HG03064 (cell line): ENCODE results near the gene SERTM1.

Experiments
- ATAC-seq: cut with Tn5 transposase; IDR thresholded peaks from one replicate; pipeline ENCODE4 v1.9.1; 2021; ENCODE audit warnings: low read depth; ENCODE audit not compliant: unreplicated experiment

The SERTM1 gene

DNA sequence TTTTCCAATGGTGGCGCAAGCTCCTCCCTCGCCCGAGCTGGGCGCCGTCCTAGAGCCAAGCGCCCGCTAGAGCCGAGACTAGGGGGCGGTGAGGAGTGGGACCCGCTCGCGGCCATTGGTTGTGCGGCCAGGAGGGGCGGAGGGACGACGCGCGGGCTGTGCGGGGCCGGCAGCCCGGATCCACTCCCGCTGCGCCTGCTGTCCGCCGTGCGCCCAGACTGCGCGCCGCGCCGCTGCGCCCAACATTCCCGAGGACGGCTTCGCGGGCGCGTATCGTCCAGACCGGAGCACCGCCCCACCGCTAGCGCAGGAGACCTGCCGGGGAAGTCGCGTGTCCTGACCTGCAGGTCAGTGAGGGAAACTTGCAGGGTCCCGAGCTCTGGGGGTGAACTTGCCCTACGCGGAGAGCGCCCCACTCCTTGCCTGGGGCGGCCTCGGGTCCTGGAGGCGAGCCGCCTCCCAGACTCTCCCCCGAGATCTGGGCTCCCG is at the start of gene SERTM1:
Gene SERTM1, plus strand, starts transcription at position 183 of the 489 bp plus-strand sequence. CDS start 21,059 bp downstream, outside the sequence.
- ATAC-seq: no peak

DNA sequence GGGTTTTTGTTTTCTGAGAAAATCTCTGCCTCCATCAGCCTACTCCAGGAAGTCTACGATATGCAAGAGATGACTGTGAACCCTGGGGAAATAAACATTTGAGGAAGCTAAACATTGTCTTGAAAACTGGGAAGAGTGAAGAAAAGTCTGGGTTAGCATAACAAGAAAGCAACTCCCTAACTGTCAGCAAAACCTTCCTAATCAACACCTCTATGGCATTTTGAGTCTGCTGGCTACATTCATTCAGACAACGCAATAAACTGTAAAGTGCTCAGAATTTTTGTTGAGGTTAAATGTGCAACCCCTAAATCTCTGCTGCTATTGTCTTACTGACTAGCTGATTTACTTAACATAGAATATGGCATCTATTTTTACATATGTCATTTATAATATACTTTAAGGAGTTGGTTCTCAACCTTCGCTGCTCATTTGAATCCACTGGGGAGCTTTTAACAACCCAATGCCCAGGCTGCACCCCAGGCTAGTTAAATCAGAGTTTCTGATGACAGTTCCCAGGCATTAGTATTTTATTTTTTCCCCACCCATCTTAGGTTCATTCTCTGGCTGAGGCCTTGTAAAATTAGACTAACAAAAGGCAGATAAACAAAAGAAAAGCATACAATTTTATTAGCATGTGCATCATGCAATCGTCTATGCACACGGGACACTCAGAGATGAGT is 45.3 kb upstream of the SERTM1 start:
- ATAC-seq: no peak

DNA sequence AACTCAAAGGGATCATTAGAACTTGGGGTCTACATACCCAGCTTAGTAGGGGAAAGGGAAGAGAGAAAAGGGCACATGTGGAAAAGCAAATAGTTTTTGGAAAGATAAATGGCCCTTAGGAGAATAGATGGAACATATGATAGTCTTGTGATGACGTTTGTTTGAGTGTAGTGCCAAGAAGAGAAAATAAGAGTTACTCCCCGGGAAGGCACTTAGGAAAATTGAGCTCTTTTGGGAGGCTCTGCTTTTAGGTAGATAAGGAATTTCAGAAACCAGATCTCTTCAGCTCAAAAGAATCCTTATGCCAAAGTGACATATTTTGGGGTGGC is 44.8 kb upstream of the SERTM1 start:
- no peak for ATAC-seq

DNA sequence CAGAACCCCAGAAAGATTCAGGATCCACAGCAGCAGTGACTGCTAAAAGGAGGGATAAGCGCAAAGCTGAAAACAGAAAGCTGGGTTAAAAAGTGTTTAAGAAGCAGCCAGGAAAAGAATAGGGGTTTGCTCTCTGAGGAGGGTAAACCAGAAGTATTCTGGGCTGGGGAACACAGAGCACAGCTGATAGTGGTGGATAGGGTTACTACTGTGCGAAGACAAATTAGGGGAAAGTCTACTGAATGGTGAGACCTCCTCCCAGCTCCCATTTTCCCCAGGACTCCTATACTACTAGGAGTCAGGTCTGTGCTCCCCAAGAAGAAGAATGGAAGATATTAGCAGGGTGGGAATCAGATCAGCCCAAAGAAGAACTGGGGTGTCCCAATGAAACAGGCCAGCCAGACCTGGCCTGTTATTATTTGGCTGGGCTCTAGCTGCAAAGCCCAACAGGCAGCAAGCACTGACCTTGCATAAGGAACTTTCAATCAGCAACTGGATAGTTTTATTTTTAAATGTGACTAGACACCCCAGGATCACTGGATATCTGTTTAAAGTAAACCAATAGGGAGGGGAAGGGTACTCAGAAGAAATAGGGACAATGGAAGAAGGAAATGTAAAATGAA is 43.5 kb upstream of the SERTM1 start:
- ATAC-seq: no peak

DNA sequence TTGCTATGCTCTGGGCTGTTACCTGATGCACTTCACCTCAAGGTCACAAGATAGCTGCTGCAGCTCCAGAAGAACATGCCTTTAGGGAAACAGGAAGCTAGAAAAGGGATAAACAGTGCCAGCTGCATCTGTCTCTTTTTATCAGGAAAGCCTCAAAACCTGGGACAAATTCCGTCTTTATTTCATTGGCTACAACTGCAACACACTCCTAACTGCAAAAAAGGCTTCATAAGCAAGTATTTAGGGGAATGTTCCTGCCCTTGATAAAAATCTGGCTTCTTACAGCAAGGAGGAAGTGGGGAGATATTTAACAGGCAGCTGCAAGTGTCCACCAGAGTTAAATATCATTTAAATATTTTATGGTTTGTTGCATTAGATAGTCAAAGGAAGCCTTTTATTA is 34.2 kb upstream of the SERTM1 start:
- no peak for ATAC-seq

DNA sequence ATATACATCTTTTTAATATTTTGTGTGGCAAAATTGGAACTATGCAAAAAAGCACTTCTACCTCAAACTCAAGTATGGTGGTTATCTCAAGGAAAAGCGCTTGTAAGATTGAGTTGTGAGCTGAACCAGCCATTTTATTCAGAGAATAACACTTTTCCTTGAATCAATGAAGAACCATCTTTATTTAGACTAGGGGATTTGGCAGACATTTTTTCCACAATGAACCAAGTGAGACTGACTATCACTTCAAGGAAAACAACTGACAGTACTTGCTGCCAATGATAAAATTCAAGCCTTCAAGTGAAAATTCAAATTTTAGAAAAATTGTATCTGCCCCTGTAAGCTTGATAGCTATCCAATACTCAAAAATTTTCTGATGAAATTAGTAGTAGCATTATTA is 23.2 kb upstream of the SERTM1 start:
- ATAC-seq: no peak

DNA sequence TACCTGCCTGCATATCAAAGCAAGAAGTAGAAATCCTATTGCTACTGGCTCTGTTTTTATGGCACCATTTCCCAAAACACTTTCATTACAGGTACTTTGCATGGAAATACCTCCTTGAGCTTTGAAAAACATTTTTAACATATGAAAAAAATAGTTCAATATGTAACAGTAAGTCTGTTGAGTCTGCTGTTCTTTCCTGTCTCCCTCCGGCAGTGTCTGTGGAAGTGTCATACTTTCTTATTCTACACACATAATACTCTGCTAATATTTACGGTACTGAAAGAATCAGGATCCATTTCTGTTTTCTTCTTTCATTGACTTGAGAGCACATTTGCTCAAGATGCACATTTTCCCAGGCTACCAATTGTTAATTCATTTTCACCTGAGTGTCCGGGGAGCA is 8.2 kb upstream of the SERTM1 start:
- ATAC-seq: no peak

DNA sequence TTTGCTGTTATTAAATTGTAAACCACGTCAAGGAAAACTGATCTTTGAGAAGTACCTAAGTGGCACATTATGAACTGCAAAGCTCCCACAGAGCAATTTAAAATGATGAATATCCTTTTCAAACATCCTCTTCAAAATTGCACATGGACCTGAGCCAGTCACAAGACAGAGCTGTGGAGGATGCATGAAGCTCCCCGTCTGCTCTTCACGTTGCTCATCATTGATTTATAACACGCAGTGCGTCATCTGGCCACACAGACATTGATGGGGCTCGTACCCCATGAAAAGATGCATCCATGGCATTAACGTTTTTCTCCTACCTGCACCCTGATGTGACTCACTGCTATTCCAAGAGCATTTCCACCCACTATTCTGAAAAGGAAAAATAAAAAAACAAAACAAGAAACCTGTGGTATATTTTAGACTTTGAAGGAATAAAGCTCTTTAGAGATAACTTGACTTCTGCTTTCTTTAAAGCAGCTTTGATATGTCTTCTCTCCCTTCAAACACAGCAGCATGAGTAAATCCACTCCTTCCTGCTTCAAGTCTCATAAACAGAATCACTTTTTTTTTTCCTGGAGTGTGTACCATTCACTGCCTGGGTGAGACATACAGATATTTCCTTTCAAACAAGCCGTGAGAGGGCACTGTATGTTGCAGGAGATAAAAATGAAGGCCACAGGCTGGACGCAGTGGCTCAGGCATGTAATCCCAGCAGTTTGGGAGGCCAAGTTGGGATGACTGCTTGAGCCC is 7.2 kb upstream of the SERTM1 start:
- no peak for ATAC-seq

DNA sequence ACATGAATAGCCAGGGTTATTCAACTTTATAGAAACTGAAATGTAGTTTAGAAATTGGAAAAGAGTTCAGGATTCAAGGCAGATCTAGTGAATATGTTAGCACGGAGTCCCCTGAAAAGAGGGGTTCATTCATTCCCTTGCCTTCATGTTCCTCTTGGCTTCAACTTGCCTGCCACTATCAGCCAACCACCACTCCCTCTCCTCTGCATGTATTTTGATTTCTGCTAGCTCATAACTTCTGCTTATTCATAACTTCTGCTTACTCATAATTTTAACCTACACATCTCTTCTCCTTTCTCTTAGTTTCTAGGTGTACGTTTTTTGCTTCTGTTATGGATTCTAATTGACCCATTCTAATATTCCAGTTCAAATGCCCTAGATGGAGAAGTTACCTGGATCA is 5.5 kb upstream of the SERTM1 start:
- ATAC-seq: no peak

DNA sequence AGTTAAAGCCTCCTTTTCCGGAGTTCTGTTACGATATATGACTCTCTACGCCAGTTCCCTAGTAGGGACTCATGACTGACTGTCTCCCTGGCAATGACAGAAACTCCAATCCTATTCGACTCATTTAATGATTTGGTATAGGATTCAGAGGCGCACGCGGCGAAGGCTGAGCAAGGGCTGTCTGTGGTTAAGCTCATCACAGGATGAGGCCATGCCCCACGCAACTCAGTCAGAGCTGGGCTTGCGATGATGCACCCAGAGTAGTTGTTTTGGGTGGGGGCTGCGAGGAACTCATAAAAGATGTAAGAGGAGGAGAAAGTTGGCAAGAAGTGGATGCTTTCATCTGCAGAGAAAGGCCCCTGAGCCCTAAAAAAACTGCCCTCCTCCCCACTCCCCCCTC is 468 bp upstream of the SERTM1 start:
- ATAC-seq: no peak

DNA sequence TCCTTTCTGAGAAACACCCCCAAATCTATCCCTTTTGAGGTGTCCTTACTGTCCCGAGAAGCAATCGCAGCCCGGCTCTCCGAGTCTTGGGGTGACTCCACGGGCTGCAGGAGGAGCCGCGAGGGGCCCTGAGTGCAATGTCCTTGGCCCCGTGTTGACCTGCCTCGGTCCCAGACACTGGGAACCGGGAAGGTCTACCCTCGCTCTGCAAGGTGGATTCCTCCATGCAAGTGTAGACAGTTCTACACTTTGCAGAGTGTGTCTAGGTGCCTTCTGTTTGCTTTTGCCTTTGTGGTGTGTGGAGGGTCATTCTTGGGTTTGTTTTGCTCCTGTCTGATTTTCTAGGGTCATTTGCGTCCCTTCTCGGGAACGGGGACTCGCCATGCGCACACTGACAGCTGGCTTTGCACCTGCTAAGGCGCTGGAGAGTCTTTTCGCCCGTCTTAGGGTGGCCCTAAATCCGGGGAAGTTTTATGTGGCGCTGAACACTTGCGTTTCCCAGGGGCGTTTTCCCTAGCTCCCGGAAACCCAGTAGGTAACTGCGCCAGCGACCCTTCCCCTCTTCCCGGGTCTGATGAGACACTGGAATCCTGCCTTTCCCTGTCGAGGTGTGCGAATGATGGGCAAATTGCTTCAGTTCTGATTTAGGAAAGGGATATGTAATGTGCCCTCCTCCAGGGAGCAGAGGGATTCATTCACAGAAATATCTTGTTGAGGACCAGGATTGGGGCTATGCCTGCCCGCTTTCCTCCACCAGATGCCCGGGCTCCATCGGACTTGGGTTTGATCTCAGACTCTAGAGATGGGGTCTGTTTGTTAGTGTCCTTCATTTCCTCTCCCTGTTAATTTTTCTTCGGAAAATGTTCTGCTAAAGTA is 755 bp downstream of the SERTM1 start:
- no peak for ATAC-seq

DNA sequence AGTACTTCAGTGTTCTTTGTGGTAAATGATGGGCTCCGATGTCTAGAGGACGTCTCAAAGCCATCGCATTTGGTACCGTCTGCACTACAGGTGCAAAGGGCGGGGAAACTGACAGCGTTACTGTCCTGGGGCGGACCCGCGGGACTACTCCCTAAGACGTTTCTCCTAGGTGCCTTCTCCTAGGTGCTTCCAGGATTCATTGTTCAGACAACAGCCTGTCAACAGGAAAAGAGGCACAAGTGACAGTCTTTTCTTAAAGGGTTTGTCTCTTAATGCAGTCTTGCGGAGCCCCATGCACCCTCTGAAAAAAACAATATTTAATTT is 1.4 kb downstream of the SERTM1 start:
- no peak for ATAC-seq

DNA sequence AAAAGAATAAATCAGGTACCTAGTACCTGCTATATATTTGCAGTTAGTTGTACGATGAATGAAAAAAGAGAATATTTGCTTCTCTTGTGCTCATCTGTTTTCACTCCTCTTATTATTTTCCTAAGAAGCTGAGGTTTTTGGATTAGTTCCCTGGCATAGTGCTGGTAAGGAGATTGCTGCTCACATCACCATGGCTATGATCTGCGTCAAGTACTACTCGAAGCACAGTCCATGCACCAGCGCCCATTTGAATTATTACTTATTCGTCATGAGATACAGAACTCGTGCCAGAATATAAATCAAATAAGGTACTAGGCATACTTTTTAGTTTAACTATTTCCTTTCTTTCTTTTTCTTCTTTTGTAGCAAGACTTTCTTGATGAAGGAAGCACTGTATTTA is 7.1 kb downstream of the SERTM1 start:
- ATAC-seq: no peak

DNA sequence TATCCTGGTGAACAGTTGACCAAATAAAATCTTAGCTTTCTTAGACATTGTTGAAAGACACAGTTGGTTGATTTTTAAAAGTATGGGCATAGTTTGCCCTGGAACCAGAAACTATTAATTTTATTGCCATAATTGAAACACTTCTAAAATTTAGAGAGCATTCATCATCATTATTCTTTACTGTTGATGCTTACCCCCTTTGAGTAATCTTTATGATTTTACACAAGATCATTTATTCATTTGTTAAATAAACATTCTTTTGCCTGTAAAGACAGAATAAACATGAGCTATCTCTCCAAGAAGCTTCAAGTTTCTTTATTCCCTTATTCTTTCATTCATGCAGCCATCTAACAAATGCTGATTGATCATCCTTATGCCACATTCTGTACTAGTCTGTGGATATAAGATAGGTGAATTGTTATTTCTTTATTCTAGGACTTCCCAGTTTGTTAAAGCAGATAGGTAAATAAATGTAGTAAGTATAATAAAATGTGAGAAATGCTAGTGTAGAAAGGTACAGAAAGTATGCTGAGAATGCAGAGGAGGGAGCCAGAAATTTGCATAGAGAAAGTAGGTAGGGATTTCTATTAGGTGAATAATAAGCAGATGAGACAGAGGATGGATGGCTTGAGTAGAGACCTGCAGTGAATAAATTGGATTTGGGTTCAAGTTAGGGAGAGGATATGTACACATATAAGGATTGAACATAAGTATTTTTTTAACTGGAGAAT is 8.2 kb downstream of the SERTM1 start:
- ATAC-seq: no peak

DNA sequence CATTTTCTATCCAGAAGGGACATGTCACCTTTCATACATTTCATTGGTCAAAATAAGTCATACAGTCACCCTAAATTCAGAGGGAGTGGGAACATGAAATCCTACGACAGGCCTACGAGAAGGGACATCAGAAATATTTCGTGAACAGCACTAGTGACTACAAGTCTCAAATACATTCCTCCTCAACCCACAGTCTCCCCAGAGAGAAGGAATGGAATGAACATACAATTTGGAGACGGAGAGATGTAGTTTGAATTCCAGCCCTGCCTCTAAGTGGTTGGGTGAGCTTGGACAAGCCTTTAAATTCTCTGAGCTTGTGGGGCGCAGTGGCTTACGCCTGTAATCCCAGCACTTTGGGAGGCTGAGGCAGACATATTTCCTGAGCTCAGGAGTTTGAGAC is 9.9 kb downstream of the SERTM1 start:
- ATAC-seq: no peak

DNA sequence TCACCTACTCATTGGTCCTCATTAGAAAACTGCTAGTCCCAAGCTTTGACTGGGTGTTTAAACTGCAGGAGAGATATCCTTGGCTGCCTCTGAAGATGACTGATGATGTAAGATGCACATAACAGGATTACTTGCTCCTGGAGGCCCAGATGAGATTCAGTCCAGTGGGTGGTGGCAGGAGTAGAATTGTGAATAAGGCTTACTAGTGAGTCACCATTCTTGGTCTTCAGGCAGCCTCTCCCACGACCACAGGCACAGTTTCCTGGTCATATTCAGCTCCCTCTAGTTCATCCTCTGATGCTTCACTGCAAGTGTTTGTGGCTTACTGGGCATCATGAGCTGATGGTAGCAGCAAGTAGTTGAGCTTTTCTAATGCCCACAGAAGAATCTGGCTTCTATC is 12.1 kb downstream of the SERTM1 start:
- no peak for ATAC-seq

DNA sequence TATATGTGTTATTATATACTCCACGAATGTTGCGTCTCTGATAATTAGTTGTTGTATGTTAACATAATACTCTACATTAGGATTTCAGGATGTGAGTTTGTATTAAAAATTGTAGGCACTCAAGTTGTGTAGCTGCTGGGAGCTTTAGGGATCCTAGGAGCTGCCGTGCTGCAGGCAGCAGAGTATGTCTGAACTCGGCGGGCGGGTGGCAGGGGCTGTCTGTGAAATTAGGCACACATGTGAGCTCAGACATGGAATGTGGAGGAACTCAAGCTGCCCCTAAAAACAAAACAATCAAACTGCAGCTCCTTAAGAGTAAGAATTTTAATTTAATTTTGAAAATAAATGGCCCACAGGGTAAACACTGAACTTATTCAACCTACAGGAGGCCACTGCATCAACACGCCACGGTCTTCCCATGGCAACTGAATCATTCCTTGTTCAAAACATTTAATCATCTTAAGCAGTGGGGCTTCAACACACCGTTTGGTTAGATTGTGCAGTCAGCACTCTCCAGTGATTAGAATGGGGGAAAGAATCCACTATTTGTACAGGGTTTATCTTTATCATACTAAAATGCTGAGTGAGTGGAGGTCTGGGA is 22.7 kb downstream of the SERTM1 start:
- no peak for ATAC-seq

DNA sequence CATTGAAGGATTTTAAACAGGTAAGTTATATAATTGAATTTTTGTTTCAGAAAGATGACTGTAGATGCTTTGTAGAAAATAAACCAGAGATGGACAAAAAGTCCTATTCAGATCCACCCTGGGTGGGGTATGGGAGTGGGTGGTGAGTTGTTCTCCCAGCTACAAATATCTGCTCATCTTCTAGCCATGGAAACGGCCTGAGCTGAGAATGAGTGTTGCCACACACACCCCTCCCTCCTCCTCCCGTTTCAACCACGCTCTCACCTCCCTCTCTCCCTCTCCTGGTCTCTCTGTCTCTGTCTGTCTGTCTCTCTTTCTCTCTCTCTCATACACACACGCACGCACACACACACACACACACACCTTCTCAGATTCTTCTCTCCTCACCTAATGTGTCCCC is 26.4 kb downstream of the SERTM1 start:
- no peak for ATAC-seq

DNA sequence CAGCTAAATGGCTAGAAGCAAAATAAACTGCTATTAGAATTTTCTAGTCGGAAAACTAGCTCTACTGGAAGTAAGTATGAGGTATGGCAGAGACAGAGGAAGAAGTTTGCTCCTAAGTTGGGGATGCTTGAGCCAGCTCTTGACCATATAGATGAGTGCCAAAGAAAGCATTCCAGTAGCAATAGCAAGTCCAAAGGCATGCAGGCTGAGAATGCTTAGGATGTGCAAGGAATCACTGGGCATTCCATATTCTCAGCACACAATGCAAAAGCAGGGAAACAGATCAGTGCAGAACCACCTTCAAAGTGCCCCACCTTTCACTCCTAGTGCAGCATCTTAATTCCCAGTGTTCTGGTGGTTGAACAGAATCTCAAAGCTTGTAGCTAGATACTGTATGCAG is 32.9 kb downstream of the SERTM1 start:
- ATAC-seq: no peak
